ENCODE measurements around the gene GTF2IRD2. TPM values are rescaled to one million over a fixed set of nuclear protein-coding genes. Genes with fewer than 3 reads are reported as not detected.
"Not testable (repeated sequence)": the region's sequence is repeated elsewhere in the genome, so short reads cannot be mapped to it uniquely, and the experiment has no call there.

The GTF2IRD2 gene
- 10.0 TPM for total RNA-seq

DNA sequence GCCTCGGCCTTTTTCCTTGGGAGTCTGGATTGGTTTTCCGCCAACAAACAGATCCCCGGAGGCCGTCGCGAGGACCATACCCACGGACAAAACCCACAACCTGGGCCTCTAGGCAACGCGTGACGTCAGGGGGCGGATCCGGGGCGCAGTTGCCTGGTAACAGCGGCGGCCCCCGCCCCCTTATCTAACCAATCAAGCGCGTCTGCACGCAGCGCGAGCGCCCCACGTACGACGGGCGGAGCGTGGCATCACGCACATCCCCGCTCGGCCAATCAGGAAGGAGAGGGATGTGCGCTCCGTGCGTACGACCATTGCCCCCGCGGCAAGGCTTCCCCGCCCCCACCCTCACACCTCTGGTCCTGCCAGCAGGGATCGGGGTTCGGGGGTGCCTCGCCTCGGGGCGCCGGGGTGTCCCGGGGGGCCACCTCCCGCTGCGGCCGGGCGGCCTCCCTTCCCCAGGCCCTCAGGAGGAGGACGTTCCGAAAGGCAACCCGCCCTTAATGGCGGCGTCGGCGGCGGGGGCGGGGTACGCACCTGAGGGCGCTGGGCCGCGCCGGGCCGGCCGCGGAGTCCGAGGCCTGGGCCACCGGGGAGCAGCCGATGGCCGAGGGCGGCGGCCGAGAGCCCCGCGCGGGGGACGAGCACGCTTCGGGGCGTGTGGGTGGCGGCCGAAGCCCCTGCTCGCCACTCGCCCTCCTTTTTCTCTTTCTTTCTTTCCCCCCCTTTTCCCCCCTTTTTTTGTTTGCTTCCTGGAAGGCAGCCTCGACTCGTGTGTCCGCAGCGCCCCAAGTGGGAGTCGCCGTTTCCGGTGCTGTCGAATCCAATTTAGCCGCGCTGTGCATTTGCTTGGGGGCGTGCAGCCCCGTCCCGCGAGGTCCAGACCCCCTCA, at the start of gene GTF2IRD2:
GTF2IRD2 (minus strand) TSS at position 773 of the 889 bp plus-strand sequence. CDS start 15,227 bp downstream, outside the sequence.
- DNase-seq, result not testable (repeated sequence)

DNA sequence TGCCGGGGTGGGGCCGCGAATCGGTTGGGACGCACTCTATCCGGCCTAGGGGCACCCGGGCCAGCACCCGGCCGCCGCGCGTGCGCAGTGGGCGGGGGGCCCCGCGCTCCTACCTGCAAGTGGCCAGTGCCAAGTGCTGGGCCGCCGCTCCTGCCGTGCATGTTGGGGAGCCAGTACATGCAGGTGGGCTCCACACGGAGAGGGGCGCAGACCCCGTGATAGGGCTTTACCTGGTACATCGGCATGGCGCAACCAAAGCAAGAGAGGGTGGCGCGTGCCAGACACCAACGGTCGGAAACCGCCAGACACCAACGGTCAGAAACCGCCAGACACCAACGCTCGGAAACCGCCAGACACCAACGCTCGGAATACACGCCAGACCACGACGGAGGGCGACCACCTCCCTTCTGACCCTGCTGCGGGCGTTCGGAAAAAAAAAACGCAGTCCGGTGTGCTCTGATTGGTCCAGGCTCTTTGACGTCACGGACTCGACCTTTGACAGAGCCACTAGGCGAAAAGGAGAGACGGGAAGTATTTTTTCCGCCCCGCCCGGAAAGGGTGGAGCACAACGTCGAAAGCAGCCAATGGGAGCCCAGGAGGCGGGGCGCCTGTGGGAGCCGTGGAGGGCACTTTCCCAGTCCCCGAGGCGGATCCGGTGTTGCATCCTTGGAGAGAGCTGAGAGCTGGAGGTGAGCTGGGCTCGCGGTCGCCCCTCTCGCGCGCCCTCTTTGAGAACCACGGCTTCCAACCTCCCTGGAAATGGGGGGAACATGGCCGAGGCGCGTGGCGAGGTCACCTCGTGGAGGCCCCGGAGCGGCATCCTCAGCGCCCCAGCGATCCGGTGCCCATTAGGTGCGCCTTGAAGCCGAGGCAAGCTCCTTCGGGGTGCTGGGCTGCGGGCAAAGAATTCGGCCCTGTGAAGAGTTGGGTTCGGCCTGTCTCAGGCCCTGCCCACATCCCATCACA, 39.0 kb upstream of the GTF2IRD2 start:
- DNase-seq, result not testable (repeated sequence)

DNA sequence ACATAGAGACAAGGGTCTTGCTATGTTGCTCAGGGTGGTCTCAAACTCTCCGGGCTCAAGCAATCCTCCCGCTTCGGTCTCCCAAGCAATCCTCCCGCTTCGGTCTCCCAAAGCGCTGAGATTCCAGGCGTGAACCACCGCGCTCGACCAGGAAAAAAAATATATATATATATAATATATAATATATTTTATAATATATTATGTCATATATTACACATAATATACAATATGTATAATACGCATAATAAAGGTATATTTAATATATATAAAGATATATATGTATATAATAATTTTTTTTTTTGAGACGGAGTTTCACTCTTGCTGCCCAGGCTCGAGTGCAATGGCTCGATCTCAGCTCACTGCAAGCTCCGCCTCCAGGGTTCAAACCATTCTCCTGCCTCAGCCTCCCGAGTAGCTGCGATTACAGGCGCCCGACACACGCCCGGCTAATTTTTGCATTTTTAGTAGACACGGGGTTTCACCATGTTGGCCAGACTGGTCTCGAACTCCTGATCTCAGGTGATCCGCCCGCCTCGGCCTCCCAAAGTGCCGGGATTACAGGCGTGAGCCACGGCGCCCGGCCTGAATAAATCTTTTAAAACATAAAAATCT, 38.2 kb upstream of the GTF2IRD2 start:
- not testable (repeated sequence) for DNase-seq

DNA sequence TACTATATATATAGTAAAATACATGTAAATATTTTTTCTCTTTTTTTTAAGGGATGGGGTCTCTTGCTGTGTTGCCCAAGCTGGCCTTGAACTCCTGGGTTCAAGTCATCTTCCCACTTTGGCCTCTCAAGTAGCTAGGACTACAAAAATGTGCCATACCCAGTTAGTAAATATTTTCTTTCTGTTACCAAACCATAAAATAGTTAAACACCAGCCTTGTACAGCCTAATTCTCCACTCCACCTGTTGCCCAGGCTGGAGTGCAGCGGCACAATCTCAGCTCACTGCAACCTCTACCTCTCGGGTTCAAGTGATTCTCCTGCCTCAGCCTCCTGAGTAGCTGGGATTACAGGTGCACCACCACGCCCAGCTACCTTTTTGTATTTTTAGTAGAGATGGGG, 33.9 kb upstream of the GTF2IRD2 start:
- DNase-seq, result not testable (repeated sequence)

DNA sequence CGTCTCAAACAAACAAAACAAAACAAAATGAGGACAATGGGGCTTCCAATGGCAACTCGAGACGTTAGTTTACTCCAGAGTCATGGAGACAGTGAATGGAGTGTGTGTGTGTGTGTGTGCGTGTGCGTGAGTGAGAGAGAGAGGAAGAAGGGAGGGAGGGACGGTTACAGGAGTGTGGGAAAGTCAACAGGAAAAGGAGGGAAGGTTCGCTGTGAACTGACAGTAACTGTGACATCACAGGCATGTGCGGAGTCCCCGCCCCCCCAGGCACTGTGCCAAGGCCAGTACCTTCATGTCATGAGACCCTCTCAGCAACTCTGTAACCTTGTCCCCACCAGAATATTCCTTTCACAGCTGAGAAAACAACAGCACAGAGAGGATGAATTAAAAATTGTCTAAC, 30.7 kb upstream of the GTF2IRD2 start:
- DNase-seq, result not testable (repeated sequence)

DNA sequence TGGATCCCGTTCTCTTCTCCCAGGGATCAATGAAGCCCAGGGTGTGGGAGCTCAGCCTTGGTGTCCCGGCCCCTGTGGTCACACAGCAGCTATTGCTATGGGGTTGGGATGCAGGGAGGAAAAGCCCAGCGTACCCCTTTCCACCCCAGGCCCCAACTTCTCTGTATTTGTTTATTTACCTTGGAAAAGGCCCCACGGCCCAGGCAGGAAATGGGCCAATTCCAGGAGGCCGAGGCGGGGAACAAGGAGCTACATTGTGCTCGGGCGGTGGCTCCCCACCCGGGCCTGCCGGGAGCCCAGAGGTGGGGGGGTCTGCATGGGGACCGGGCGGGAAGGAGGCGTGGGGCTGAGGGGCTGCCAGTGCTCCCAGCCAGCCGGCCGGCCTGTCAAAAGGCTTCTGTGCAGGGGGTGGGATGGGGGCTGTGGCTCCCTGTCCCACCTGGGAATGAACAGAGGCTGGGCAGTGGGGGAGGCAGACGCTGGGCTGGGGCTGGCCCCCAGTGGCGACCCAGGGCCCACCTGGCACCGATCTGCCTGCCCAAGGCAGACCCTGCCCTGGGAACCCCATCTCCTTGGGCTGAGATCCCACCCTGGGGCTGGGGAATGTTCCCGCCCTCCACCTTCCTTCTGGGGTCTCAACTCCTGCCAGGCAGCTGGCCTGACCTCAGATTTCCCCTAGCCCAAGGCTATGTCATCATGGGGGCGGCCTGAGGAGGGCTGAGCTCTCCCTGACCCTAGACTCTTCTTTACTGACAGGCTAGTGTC, 23.5 kb upstream of the GTF2IRD2 start:
- DNase-seq, result not testable (repeated sequence)

DNA sequence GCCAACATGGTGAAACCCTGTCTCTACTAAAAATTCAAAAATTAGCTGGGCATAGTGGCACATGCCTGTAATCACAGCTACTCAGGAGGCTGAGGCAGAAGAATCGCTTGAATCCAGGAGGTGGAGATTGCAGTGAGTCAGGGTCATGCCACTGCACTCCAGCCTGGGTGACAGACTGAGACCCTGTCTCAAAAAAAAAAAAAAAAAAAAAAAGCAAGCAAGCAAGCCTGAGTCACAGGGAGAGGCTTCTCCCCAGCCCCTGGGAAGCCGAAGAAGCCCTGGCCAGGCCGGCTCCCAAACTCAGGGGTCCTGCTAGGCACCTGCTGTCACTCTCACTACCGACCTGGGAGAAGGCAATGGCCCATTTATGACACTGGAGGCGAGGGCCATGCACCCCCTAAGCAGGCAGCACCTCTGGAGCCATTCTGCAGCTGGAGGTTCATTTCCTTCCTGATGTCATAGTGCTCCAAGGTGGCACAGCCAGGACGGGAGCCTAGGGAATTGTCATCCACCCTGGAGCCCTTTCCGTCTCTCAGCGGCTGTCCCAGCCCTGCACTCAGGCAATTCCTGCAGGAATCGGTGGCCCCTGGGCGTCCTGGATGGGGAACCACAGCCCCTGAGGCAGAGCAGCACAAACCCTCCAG, 22.8 kb upstream of the GTF2IRD2 start:
- DNase-seq, result not testable (repeated sequence)

DNA sequence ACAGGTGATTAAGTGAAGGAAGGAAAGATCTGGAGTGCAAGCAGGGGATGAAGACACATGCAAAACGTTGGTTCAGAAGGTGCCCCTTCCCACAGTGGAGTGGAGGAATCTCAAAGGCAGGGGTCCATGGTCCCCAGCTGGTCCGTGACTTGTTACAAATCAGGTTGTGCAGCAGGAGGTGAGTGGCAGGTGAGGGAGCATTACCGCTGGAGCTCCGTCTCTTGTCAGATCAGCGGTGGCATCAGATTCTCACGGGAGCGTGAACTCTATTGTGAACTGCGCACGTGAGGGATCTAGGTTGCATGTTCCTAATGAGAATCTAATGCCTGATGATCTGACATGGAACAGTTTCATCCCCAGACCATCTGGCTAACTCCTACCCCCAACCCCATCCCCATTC, 21.1 kb upstream of the GTF2IRD2 start:
- not testable (repeated sequence) for DNase-seq

DNA sequence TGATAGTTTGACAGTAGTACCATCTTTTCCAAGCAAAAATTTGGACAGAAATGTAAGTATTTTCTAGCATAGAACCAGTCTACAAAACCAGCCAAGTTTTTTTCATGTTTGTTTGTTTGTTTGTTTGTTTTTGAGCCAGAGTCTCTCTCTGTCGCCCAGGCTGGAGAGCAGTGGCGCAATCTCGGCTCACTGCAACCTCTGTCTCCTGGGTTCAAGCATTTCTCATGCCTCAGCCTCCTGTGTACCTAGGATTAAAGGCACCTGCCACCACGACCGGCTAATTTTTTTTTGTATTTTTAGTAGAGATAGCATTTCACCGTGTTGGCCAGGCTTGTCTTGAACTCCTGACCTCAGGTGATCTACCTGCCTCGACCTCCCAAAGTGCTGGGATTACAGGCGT, 14.4 kb upstream of the GTF2IRD2 start:
- not testable (repeated sequence) for DNase-seq

DNA sequence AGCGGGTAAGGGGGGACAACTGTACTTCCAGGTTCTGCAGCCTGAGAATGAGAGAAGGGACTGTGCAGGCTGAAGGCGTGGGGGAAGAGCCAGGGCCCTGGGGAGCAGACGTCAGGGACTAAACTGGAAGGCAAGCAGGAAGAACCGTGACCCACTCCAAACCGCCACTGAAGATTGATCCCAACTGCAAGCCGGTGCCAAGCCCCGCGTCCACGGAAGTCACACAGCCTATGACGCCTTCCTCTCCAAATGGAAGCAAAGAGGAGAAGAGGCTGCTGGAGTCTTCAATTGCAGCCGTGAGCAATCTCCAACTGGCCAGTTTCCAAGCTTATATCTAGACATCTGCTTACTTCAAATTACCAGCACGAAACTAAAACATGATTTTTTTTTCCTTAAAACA, 1.6 kb downstream of the GTF2IRD2 start:
- DNase-seq, result not testable (repeated sequence)

DNA sequence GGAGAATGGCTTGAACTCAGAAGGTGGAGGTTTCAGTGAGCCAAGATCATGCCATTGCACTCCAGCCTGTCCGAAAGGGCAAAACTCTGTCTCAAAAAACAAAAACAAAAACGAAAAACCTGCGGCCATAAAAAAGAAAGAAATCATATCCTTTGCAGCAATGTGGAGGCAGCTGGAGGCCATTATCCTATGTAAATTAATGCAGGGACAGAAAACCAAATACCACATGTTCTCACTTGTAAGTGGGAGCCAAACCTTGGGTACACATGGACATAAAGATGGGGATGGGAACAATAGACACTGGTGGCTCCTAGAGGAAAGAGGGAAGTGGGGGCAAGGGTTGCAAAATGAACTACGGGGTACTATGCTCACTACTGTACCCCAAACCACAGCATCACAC, 21.0 kb downstream of the GTF2IRD2 start:
- not testable (repeated sequence) for DNase-seq

DNA sequence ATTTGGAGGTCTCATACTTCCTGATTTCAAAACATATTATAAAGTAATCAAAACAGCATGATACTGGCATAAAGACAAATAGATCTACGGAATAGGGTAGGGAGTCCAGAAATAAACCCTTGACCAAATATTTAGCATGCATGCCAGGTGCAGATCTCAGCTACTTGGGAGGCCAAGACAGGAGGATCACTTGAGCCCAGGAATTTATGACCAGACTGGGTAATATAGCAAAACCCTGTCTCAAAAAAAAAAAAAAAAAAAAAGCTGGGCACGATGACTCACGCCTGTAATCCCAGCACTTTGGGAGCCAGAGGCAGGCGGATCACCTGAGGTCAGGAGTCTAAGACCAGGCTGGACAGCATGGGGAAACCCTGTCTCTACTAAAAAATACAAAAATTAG, 21.4 kb downstream of the GTF2IRD2 start:
- DNase-seq, result not testable (repeated sequence)

DNA sequence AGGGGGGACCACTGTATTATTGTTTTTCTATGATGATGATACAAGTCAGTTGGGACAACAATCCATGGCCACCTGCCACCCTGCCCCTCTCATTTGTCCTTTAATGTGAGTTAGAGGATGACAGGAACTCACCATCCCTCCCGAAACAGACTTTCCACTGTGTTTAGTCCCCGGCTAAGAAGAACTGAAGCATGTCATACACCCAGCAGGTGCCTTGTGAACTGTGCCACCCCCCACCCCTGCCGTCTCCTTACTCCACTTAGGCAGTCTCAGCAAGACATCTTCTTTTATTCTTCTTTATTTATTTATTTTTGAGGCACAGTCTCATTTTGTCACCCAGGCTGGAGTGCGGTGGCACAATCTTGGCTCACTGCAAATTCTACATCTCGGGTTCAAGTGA, 30.1 kb downstream of the GTF2IRD2 start:
- DNase-seq, result not testable (repeated sequence)

DNA sequence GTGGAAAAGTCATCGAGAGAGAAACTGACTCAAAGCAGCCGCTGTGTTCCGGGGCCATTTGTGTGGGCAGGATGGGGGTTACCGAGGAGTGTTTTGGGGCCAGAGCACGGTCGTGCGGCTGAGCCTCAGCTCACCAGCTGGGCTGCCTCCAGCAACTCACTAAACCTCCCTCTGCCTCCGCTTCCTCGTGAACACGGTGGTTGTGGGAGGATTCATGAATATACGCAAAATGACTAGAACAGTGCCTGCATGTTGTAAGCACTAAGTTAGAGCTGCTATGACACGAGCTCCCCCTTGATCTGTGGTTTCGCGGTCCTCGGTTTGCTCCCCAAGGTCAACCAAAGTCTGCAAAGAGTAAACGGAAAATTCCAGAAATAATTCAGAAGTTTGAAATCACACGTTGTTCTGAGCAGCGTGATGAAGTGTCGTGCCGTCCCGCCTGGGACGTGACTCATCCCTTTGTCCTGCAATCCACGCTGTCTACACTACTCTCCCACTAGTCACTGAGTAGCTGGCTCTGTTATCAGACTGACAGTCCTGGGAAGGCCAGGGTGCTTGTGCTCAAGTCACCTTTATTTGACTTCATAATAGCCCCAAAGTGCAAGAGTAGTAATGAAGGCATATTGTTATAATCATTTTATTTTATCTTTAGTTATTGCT, 31.1 kb downstream of the GTF2IRD2 start:
- DNase-seq, result not testable (repeated sequence)

DNA sequence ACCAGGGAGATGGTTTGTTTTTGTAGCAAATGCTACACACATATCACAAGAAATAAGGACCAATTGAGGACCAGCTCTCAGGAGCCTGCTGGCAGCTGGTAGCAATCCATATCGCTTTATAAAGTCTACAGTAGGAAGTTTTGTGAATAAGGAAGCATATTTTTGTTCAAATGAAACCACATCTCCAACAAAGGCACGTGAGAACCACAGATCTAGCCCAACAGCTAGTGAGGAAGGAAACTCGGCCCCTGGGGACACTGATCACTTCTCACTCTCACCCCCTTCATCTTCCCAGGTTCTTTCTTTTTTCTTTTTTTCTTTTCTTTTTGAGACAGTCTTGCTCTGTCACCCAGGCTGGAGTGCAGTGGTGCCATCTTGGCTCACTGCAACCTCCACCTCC, 35.5 kb downstream of the GTF2IRD2 start:
- DNase-seq, result not testable (repeated sequence)

DNA sequence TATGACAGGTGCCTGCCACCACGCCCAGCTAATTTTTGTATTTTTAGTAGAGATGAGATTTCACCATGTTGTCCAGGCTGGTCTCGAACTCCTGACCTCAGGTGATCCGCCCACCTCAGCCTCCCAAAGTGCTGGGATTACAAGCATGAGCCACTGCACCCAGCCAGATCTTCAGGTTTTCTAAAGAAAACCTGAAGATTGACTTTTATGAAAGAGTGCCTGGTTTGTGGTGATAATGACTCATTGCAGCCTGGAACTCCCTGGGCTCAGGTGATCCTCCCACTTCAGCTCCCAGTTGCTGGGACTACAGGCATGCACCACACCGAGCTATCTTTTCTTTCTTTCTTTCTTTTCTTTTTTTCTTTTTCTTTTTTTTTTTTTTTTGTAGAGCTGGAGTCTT, 52.8 kb downstream of the GTF2IRD2 start:
- DNase-seq, result not testable (repeated sequence)

DNA sequence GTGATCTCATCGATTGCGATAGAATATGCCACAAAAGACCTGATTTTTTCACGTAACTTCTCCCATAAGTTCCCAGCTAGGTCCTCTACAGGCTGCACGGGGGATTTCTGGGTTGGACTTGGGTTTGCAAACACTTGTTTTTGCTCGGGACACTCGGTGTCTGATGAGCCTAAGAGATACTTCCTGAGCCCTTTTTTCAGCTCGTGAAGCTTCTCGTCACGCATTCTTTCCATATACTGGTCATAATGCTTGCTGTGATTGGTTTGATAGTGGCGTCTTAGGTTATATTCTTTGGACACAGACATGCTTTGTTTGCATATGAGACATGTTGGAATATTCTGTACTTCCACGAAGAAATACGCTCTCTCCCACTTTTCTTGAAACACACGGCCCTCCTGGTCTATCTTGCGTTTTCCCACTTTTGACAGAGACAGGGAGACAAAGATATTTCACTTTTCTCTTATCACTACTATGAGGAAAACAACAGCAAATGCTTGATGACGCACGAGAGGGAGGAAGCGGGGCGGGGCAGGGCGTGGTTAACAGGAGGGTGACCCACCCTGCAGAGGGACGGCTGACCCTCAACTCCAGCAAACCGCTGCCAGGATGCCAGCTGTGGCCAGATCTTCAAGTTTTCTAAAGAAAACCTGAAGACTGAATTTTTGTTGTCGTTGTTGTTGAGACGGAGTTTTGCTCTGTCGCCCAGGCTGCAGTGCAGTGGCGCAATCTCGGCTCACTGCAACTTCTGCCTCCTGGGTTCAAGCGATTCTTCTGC, 53.4 kb downstream of the GTF2IRD2 start:
- DNase-seq, result not testable (repeated sequence)

DNA sequence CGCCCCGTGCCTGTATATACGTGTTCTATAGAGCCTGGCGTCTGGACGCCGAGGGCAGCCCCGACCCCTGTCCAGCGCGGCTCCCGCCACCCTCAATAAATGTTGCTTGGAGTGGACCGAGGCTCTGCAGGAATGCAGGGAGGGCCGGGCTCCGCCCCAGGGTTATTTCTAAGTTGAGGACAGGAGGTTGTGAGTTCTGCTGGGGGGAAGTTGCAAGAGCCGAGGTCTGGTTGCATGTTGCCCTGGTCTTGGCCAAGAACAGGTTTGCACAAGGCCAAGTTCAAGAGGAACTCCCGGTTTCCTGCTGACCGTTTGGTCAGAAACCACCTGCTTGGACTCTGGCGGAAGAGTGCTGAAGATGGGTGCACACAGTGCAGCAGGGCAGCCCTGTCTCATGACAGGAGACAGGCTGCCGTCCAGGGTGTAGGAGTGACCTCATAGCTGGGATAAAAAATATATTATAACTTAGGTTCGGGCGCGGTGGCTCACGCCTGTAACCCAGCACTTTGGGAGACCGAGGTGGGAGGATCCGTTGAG, 62.1 kb downstream of the GTF2IRD2 start:
- not testable (repeated sequence) for DNase-seq

Data from skin of body (tissue), 2 donors.